GM23338 (cell line): Measurements from ENCODE around the gene ZCCHC14.

Source experiments
- CTCF ChIP-seq, 2 experiments: fragments of 200-600 bp in 1 of 2; sonication (generic) in 1 of 2; conservative IDR thresholded peaks; 2 replicates each; pipeline versions ENCODE4 v1.5.1 to v1.6.1; 2016 to 2017; ENCODE audit warnings: antibody characterized with exemption in 2 of 2, low read depth in 2 of 2, mild to moderate bottlenecking in 2 of 2, moderate library complexity in 1 of 2
- POLR2AphosphoS5 ChIP-seq: IDR thresholded peaks from 2 replicates; pipeline ENCODE4 v1.6.1; 2016; ENCODE audit warnings: antibody characterized with exemption, low read depth

DNA sequence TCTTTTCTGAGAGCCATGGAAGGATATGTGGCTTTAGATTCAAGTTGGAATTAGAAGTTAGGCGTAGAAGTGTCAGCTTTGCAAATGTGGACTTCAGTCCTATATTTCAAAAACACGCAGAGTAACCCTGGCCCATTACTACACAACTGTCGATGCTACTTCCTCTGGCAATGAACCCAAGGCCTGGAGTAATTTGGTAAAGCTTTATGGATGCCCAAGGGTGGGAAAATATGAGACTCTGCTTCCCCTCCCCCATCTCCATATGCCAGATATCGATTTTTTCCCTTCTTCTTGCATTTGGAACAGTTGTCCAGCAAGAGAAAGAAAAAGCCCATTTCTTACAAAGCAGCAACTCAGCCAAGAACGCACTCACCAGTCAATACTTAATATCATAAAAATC lies 103.6 kb downstream of the ZCCHC14 start:
- TF ChIP-seq CTCF (conservative IDR thresholded peaks at IDR 0.05; ENCODE audit: low read depth in 2 of 2) (no peak), POLR2AphosphoS5 (no peak)
